IPS DF 4.7 (cell line): Measurements from ENCODE around the gene SCAMP2.
"Not testable (repeated sequence)": the region's sequence is repeated elsewhere in the genome, so short reads cannot be mapped to it uniquely, and the experiment has no call there.

Experiments
- DNase-seq: peaks from one replicate; pipeline ENCODE4 v3.0.0-alpha.2; 2013; ENCODE audit warnings: low spot score; ENCODE audit errors: extremely low read depth

SCAMP2 gene

GRCh38 chr15:74873036-74873755, at the start of gene SCAMP2:
SCAMP2 (minus strand) TSS chr15:74873365; CDS start chr15:74873255, 110 bp downstream.
- DNase-seq, result no peak

- DNase-seq, result no peak
These were observed 47.3 kb upstream of the SCAMP2 start for GRCh38 chr15:74920456-74920855.

- DNase-seq, result no peak
These were observed 44.5 kb upstream of the SCAMP2 start for GRCh38 chr15:74917676-74918075.

GRCh38 chr15:74913799-74914198, 40.6 kb upstream of the SCAMP2 start:
- DNase-seq, result not testable (repeated sequence)

GRCh38 chr15:74913041-74913440, 39.9 kb upstream of the SCAMP2 start:
- DNase-seq, result no peak

- DNase-seq, result no peak
These were observed 35.5 kb upstream of the SCAMP2 start for GRCh38 chr15:74908635-74909034.

GRCh38 chr15:74907163-74907870, 34.2 kb upstream of the SCAMP2 start:
- no peak for DNase-seq

DNA sequence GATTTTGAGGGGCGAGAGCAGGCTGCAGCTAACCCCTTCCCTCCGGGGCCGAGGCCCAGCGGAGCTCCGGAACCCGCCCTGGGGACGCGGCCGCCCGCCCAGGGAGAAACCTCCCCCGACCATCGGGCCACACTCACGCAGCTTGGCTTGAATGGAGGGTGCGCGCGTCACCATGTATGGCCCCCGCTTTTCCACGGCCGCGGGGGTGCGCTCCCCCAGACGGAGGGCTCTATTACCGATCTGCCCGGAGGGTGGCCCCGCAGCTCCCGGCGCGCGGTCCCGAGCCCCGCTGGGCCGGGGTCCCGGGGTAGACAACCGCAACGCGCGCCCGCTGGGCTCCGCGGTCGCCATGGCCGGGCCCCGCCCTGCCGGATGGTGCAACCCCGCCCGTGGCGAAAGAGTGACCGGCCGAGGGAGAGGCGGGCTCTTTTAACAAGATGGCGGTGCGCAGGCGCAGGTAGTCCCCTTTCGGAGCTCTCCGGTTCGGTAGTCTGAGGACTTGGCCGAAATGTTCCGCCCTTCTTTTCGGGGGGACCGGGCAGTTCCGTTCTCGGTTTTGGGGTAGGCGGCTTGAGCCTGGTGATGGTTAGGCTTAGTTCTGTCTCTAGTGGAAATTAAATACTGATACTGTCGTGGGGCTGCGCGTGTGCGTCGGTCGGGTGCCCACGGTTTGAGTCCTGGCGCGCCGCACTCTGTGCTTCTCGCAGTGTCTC, 33.4 kb upstream of the SCAMP2 start, which contains the start of gene FAM219B:
Gene FAM219B (minus strand): TSS at position 402 of the 713 bp plus-strand sequence. CDS start 51 bp downstream, at position 351.
- no peak for DNase-seq

DNA sequence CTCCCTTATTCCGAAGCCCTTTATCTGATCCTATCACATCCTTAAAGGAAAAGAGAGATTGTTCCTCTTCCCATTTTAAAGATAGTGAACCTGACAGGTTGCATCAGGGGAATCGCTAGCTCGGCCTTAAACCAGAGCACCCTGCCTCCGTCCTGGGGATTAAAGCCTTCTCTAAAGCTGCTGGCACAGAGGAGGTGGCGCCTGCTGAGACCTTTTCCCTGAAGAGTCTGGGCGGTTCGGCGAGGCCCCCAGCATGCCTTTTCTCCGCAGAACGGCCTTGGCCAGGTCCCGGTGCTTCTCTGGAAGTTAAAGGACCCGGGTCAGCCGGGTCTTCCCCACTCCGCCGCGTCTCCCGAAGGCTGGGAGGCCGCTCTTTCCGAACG, 32.9 kb upstream of the SCAMP2 start:
- no peak for DNase-seq

- no peak for DNase-seq
These were observed 31.1 kb upstream of the SCAMP2 start for GRCh38 chr15:74904190-74904805.

GRCh38 chr15:74903676-74904075, 30.5 kb upstream of the SCAMP2 start:
- DNase-seq, result no peak

DNA sequence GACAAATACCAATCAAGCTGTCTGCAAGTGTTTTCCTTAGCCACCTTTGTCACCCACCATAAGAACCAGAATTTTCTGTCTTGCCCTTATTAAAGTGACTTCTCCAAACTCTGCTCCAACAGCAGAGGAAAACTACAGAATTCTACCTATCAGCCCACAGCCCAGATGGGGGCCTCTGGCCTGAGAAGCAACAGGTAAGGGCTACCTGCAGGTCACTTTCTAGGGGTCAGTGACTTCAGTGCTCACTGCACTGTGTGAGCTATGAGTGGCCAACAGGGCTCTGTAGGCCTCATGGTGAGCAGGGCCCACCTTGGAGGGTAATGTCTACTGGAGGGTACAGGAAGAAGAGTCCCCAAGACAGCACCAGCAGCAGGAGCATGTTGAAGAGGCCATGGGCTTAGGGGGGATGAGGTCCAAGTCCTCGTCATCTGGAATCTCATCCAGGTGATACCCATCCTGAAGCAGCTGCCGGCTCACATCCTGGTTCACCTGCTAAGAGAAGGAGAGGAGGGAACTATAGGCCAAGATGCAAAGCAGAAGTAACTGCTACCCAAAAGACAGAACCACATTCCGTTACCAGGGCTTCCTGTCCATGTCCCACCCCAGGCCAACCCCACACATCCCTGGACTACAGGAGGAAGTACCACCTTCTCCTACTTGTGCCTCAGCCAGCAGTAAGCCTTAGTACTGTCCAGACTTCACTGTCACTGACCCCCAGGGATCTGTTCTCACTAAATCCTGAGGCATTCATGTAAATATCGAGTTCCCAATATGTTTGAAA, 29.3 kb upstream of the SCAMP2 start:
- no peak for DNase-seq

GRCh38 chr15:74901612-74902063, 28.5 kb upstream of the SCAMP2 start:
- DNase-seq, result no peak

- DNase-seq, result no peak
These were observed 24.1 kb upstream of the SCAMP2 start for GRCh38 chr15:74897300-74897701.

DNA sequence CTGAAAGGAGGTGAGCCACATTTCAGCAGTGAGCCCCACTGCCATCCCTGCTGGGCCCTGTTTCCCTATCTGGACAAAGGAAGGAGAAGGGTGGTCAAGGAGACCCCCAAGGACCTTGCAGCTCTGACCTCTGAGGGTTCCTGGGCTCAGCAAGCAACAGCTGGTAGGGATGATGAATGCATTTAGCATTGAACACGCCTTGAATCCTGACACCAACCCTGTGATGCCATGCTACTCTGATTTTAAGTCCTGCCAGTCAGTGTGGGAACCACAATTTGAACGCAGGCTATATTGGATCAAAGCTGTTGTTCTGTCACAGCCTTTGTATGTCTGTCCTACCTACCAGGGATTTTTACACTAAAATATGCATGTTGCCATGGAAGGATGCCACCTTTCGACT, 23.2 kb upstream of the SCAMP2 start:
- no peak for DNase-seq

GRCh38 chr15:74895830-74896229, 22.7 kb upstream of the SCAMP2 start:
- no peak for DNase-seq

- DNase-seq, result not testable (repeated sequence)
These were observed 21.2 kb upstream of the SCAMP2 start for GRCh38 chr15:74894383-74894782.

DNA sequence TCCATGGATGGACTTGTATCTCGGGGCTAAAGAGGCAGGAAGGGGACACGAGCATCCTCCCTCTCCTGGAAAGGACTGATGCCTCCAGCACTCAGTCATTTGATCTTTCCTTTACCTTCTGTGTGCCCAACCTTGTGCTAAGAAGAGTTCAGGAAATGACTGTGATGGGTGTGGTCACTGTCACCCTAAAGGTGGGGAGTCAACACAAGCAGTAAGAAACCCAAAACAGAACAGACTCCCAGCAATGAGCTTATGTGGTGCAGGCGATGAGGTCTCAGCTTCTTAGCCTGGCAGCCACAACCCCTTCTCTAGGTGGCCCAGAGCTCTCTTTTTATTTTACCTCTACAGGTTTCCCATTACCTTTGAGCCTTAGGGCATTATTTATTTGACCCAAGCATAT, 20.5 kb upstream of the SCAMP2 start:
- no peak for DNase-seq

GRCh38 chr15:74892931-74893330, 19.8 kb upstream of the SCAMP2 start:
- no peak for DNase-seq

DNA sequence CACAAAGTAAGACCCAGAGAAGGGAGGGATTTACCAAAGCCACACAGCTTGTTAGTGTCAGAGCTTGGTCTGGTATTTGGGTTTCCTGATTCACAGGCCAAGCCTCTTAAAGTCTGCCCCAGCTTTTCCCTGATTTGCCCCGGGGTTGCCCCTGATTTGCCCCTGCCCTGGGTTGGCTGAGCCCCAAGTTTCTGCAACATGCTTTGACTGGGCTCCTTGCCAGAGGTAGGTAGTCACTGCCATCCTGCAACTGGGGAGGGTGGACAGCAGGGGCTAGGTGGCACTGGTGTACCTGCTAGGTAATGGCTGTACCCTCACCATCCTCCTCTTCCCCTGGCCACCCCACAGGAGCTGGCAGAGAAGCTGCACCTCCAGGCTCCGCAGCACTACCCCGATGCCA, 19.1 kb upstream of the SCAMP2 start:
- DNase-seq, result no peak

- no peak for DNase-seq
These were observed 18.3 kb upstream of the SCAMP2 start for GRCh38 chr15:74891469-74891868.
